GM21737 (cell line): Measurements from ENCODE around the gene ARL6IP4.

Source experiments
- ATAC-seq: cut with Tn5 transposase; IDR thresholded peaks from one replicate; pipeline ENCODE4 v1.9.1; 2021; ENCODE audit warnings: mild to moderate bottlenecking, moderate library complexity; ENCODE audit not compliant: unreplicated experiment

The ARL6IP4 gene

GRCh38 chr12:122989874-122990419, 9.5 kb downstream of the ARL6IP4 start:
- ATAC-seq: no peak

GRCh38 chr12:122990561-122990960, 10.1 kb downstream of the ARL6IP4 start:
- ATAC-seq: no peak

- no peak for ATAC-seq
These were observed 10.6 kb downstream of the ARL6IP4 start for GRCh38 chr12:122990961-122991622.

- no peak for ATAC-seq
These were observed 11.3 kb downstream of the ARL6IP4 start for GRCh38 chr12:122991623-122992275.

- ATAC-seq: no peak
These were observed 11.9 kb downstream of the ARL6IP4 start for GRCh38 chr12:122992386-122992785.

GRCh38 chr12:122994140-122994675, 13.7 kb downstream of the ARL6IP4 start:
- no peak for ATAC-seq

- ATAC-seq: no peak
These were observed 14.5 kb downstream of the ARL6IP4 start for GRCh38 chr12:122994781-122995502.

GRCh38 chr12:122995503-122996187, 15.2 kb downstream of the ARL6IP4 start:
- no peak for ATAC-seq

GRCh38 chr12:122996188-122996601, 15.7 kb downstream of the ARL6IP4 start:
- ATAC-seq: no peak

- ATAC-seq: no peak
These were observed 16.3 kb downstream of the ARL6IP4 start for GRCh38 chr12:122996621-122997342.

GRCh38 chr12:122997343-122998250, 17.1 kb downstream of the ARL6IP4 start:
- ATAC-seq: no peak

- ATAC-seq: no peak
These were observed 17.8 kb downstream of the ARL6IP4 start for GRCh38 chr12:122998316-122998715.

- ATAC-seq: no peak
These were observed 18.9 kb downstream of the ARL6IP4 start for GRCh38 chr12:122999196-122999946.

GRCh38 chr12:122999986-123000420, 19.5 kb downstream of the ARL6IP4 start:
- ATAC-seq: no peak

GRCh38 chr12:123000578-123000977, 20.1 kb downstream of the ARL6IP4 start:
- no peak for ATAC-seq

GRCh38 chr12:123001464-123001863, 21.0 kb downstream of the ARL6IP4 start:
- no peak for ATAC-seq

GRCh38 chr12:123003257-123003656, 22.8 kb downstream of the ARL6IP4 start:
- ATAC-seq: no peak

GRCh38 chr12:123004287-123004686, 23.8 kb downstream of the ARL6IP4 start:
- ATAC-seq: no peak
